ENCODE measurements around the gene WFDC10B. TPM values are rescaled to one million over a fixed set of nuclear protein-coding genes. Genes with fewer than 3 reads are reported as not detected.

The WFDC10B gene
- total and polyA plus RNA-seq, 10 of the 15 experiments (the other 5 are each of a cell fraction or from before 2014, with no cell fraction given): not detected

DNA sequence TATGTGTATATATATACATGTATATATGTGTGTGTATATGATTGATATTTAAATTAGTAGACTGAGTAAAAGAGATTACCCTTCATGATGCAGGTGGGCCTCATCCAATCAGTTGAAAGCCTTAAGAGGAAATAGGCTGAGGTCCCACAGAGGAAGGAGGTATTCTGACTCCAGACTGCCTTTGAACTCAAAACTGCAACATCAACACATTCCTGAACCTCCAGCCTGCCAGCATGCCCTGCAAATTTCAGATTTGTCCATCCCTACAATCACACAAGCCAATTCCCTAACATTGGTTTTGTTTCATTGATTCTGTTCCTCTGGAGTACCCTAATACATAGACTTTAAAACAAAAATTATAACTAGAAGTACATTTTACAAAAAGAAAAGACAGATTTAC, 40.2 kb upstream of the WFDC10B start:
- Histone ChIP-seq H4K20me1 (ENCODE audit: control insufficient read depth, insufficient read depth) (no peaks in the 10 kb centered on the region), H3K9ac (ENCODE audit: control insufficient read depth, insufficient read depth, low read length) (no peak overlapping the region), H3K4me3 (no peak overlapping the region), H3K4me1 (ENCODE audit: control insufficient read depth, insufficient read depth, low read length) (no peaks in the 10 kb centered on the region), H2AFZ (ENCODE audit: control insufficient read depth, low read depth, low read length) (no peak overlapping the region), H3K27ac (ENCODE audit: control insufficient read depth, insufficient read depth) (no peak overlapping the region), H3K9me3 (replicated peaks; ENCODE audit: control insufficient read depth, insufficient read depth, low read length) (no peaks in the 10 kb centered on the region), H3K79me2 (ENCODE audit: control insufficient read depth, insufficient read depth, low read length) (no peaks in the 10 kb centered on the region), H3K36me3 (ENCODE audit: control insufficient read depth in 2 of 2, insufficient read depth in 2 of 2, low read length in 1 of 2) (no peaks in the 10 kb centered on the region), H3K27me3 (replicated peaks in 1 of 2; ENCODE audit: control insufficient read depth in 2 of 2, insufficient read depth in 2 of 2, low read length in 1 of 2) (no peaks in the 10 kb centered on the region), H3K4me2 (ENCODE audit: control insufficient read depth, insufficient read depth) (no peak overlapping the region)
- intact Hi-C loops (cut with micrococcal nuclease; ENCODE audit: unreplicated experiment): no loop called here
- TF ChIP-seq CHD2 (IDR thresholded peaks at IDR 0.05; ENCODE audit: borderline replicate concordance, low read depth, low read length) (no peak), RAD21 (IDR thresholded peaks at IDR 0.05; ENCODE audit: insufficient read depth, low read depth, low read length) (no peak), TBL1XR1 (IDR thresholded peaks at IDR 0.05; ENCODE audit: low read depth, low read length) (no peak), ZNF384 (IDR thresholded peaks at IDR 0.05; ENCODE audit: borderline replicate concordance, low read depth, low read length) (no peak)
- TF ChIP-seq, protein P1, sequence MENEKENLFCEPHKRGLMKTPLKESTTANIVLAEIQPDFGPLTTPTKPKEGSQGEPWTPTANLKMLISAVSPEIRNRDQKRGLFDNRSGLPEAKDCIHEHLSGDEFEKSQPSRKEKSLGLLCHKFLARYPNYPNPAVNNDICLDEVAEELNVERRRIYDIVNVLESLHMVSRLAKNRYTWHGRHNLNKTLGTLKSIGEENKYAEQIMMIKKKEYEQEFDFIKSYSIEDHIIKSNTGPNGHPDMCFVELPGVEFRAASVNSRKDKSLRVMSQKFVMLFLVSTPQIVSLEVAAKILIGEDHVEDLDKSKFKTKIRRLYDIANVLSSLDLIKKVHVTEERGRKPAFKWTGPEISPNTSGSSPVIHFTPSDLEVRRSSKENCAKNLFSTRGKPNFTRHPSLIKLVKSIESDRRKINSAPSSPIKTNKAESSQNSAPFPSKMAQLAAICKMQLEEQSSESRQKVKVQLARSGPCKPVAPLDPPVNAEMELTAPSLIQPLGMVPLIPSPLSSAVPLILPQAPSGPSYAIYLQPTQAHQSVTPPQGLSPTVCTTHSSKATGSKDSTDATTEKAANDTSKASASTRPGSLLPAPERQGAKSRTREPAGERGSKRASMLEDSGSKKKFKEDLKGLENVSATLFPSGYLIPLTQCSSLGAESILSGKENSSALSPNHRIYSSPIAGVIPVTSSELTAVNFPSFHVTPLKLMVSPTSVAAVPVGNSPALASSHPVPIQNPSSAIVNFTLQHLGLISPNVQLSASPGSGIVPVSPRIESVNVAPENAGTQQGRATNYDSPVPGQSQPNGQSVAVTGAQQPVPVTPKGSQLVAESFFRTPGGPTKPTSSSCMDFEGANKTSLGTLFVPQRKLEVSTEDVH (IDR thresholded peaks at IDR 0.05; ENCODE audit: low read depth, partially characterized antibody): no peak
- no peak for FAIRE-seq
- in situ Hi-C loops (cut with MboI): no loop called here
- ChIA-PET RAD21 (ENCODE audit: unreplicated experiment) (no interaction called here), POLR2A (no interaction called here), SMC1A (ENCODE audit: uncharacterized antibody, unreplicated experiment) (no interaction called here), CTCF (interaction anchor here (1.5 kb wide), 2 partner anchors 26 to 451 kb away, joined by 3 to 4 read pairs; no protein-coding TSS in a partner anchor)
- no TSS peak for BruUV-seq (replicated peaks)
- no peak for DNase-seq (ENCODE audit: low read depth, low spot score)
- ATAC-seq: no peak

DNA sequence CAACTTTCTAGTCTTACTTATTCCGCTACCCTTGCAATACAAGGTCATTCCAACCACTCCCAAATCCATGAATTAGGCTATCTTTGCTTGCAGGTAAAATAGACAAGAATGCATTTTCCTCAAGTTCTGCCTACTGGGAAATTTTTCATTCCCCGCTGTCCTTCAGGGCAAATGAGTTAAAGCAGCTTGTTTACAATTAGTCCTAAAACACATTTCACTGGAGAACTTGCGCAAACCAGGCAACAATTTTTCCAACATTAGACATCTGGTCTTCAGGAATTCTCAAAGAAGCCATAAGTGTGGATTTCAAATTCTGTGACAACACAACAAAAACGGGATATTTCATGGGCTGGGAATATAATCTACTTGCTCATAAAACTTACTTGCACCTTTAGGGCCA, 37.8 kb upstream of the WFDC10B start:
- BruUV-seq (replicated peaks): no TSS peak
- H3K4me3 ChIP-seq: no peak overlapping the region
- H3K36me3 ChIP-seq (ENCODE audit: control insufficient read depth in 2 of 2, insufficient read depth in 2 of 2, low read length in 1 of 2): no peaks in the 10 kb centered on the region
- no peaks in the 10 kb centered on the region for H4K20me1 ChIP-seq (ENCODE audit: control insufficient read depth, insufficient read depth)
- ChIA-PET CTCF (no interaction called here), POLR2A (no interaction called here), SMC1A (ENCODE audit: uncharacterized antibody, unreplicated experiment) (no interaction called here), RAD21 (ENCODE audit: unreplicated experiment) (no interaction called here)
- DNase-seq (ENCODE audit: low read depth, low spot score) (no peak), ATAC-seq (no peak), FAIRE-seq (no peak)
- H3K27ac ChIP-seq (ENCODE audit: control insufficient read depth, insufficient read depth): no peak overlapping the region
- TF ChIP-seq, protein P2, sequence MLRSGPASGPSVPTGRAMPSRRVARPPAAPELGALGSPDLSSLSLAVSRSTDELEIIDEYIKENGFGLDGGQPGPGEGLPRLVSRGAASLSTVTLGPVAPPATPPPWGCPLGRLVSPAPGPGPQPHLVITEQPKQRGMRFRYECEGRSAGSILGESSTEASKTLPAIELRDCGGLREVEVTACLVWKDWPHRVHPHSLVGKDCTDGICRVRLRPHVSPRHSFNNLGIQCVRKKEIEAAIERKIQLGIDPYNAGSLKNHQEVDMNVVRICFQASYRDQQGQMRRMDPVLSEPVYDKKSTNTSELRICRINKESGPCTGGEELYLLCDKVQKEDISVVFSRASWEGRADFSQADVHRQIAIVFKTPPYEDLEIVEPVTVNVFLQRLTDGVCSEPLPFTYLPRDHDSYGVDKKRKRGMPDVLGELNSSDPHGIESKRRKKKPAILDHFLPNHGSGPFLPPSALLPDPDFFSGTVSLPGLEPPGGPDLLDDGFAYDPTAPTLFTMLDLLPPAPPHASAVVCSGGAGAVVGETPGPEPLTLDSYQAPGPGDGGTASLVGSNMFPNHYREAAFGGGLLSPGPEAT (IDR thresholded peaks at IDR 0.05; ENCODE audit: low read depth): no peak
- TF ChIP-seq, protein P3, sequence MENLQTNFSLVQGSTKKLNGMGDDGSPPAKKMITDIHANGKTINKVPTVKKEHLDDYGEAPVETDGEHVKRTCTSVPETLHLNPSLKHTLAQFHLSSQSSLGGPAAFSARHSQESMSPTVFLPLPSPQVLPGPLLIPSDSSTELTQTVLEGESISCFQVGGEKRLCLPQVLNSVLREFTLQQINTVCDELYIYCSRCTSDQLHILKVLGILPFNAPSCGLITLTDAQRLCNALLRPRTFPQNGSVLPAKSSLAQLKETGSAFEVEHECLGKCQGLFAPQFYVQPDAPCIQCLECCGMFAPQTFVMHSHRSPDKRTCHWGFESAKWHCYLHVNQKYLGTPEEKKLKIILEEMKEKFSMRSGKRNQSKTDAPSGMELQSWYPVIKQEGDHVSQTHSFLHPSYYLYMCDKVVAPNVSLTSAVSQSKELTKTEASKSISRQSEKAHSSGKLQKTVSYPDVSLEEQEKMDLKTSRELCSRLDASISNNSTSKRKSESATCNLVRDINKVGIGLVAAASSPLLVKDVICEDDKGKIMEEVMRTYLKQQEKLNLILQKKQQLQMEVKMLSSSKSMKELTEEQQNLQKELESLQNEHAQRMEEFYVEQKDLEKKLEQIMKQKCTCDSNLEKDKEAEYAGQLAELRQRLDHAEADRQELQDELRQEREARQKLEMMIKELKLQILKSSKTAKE (IDR thresholded peaks at IDR 0.05; ENCODE audit: low read depth, poor library complexity, severe bottlenecking): no peak
- TF ChIP-seq CREM (IDR thresholded peaks at IDR 0.05; ENCODE audit: low read depth): no peak
- no peak for TF ChIP-seq NBN (IDR thresholded peaks at IDR 0.05)
- H2AFZ ChIP-seq (ENCODE audit: control insufficient read depth, low read depth, low read length): no peak overlapping the region
- intact Hi-C loops (cut with micrococcal nuclease; ENCODE audit: unreplicated experiment): no loop called here
- no peak overlapping the region for H3K4me2 ChIP-seq (ENCODE audit: control insufficient read depth, insufficient read depth)
- H3K9ac ChIP-seq (ENCODE audit: control insufficient read depth, insufficient read depth, low read length): no peak overlapping the region
- no peaks in the 10 kb centered on the region for H3K27me3 ChIP-seq (replicated peaks in 1 of 2; ENCODE audit: control insufficient read depth in 2 of 2, insufficient read depth in 2 of 2, low read length in 1 of 2)
- H3K9me3 ChIP-seq (replicated peaks; ENCODE audit: control insufficient read depth, insufficient read depth, low read length): no peaks in the 10 kb centered on the region
- H3K79me2 ChIP-seq (ENCODE audit: control insufficient read depth, insufficient read depth, low read length): no peaks in the 10 kb centered on the region
- 32% methylated on average over 4 of the region's 4 CpGs for WGBS (ENCODE audit: insufficient coverage, insufficient replicate concordance, low lambda C conversion rate, missing lambda C conversion rate)
- no peaks in the 10 kb centered on the region for H3K4me1 ChIP-seq (ENCODE audit: control insufficient read depth, insufficient read depth, low read length)
- in situ Hi-C loops (cut with MboI): no loop called here

Data from GM12878 (cell line).